GM12801 (cell line): ENCODE results near the gene STK10.

Source experiments
- CTCF ChIP-seq: IDR thresholded peaks from one replicate; pipeline ENCODE4 v1.5.1; 2011; ENCODE audit warnings: control low read depth; ENCODE audit not compliant: insufficient read length; ENCODE audit errors: extremely low read depth

The STK10 gene

GRCh38 chr5:172187118-172188032, 649 bp downstream of the STK10 start:
- no peak for TF ChIP-seq CTCF

- no peak for TF ChIP-seq CTCF
Observed at GRCh38 chr5:172186114-172186695, 1.8 kb downstream of the STK10 start.

- TF ChIP-seq CTCF: no peak
Observed at GRCh38 chr5:172185096-172185461, 2.9 kb downstream of the STK10 start.

- no peak for TF ChIP-seq CTCF
Observed at GRCh38 chr5:172183881-172184280, 4.1 kb downstream of the STK10 start.

- TF ChIP-seq CTCF: no peak
Observed at GRCh38 chr5:172182291-172182690, 5.7 kb downstream of the STK10 start.

GRCh38 chr5:172180936-172181335, 7.1 kb downstream of the STK10 start:
- TF ChIP-seq CTCF: no peak

- TF ChIP-seq CTCF: no peak
Observed at GRCh38 chr5:172178991-172179989, 8.7 kb downstream of the STK10 start.
